GM21737 (cell line): ENCODE data around the gene TAF5.
"Not testable (repeated sequence)": the region's sequence is repeated elsewhere in the genome, so short reads cannot be mapped to it uniquely, and the experiment has no call there.

Source experiments
- ATAC-seq: cut with Tn5 transposase; IDR thresholded peaks from one replicate; pipeline ENCODE4 v1.9.1; 2021; ENCODE audit warnings: mild to moderate bottlenecking, moderate library complexity; ENCODE audit not compliant: unreplicated experiment

The TAF5 gene

DNA sequence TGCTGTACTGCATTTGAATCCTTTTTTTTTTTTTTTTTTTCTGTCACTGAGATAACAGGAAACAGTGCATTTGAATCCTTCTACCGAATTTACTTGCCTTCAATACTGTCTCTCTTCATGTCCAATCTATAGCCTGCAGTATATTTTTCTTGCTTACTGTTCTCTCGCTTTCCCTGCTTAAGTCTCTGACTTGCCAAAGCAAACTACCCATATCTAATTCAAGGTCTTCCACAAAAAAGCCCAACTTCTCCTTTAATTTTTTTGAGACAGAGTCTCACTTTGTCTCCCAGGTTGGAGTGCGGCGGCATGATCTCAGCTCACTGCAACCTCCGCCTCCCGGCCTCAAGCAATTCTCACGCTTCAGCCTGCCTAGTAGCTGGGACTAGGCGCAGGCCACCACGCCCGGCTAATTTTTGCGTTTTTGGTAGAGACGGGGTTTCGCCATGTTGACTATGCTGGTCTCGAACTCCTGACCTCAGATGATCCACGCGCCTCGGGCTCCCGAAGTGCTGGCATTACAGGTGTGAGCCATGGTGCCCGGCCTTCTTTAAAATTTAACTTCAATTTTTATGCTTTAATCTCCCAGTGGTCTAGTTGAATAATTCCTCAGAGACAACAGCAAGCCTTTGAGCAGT, 29.5 kb downstream of the TAF5 start:
- ATAC-seq, result no peak

DNA sequence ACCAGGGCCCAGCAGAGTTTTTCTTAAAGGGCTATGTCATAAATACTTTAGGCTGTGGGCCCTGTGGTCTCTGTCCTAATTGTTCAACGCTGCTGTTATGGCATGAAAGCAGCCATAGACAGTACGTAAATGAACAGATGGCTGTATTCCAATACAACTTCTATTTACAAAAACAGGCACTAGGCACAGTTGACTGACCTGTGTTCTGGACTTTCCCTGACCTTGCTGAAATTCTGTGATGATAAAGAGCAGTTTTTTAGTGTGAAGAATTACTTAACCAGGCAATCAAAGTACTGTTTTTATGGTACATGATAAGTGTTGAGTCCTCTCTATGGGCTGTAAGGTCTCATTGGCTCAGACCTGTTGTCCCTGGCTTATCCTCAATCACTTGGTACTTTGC, 45.8 kb downstream of the TAF5 start:
- ATAC-seq, result no peak

DNA sequence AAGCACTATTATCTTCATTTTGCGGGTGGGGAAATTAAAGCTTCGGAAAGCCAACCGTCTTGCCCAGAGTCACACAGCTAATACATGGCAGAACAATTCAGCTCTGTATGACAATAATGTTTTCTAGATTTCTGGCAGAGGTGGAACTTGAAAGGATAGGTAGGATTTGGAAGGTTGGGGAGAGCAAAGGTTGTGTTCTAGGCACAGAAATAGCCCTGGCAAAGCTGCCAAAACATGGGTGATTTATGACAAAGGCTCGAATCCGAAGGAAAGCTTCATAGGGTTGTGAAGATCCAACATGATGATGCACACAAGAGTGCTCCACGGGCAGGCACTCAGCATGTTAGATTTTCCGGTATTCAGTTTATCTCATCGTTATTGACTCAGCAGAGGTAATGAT, 47.8 kb downstream of the TAF5 start:
- no peak for ATAC-seq

DNA sequence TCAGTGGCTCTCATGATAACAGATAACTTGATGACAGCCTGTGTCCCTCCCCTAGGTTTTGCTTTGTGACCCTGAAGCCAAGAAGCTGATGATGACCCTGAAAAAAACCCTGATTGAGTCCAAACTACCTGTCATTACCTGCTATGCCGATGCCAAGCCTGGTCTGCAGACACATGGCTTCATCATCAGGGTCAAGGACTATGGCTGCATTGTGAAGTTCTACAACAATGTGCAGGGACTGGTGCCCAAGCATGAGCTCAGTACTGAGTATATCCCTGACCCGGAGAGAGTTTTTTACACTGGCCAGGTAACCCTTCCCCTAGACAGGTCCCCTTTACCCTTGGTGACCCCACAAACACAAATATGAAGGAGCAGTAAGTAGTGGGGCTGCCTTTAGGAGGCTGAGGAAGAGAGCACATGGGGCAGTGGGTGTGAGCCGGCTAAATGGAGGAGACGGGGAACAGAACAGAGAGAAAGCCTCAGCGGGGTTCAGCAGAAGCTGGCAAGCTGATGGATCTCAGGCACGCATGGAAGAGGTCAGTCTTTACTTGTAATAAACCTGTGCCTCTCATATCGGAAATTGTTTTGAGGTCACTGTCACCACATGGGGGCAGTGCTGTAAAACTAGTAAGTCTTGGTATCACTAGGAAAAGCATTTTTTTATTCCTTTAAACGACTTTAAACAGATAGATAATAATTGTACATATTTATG, 48.8 kb downstream of the TAF5 start:
- ATAC-seq, result no peak

DNA sequence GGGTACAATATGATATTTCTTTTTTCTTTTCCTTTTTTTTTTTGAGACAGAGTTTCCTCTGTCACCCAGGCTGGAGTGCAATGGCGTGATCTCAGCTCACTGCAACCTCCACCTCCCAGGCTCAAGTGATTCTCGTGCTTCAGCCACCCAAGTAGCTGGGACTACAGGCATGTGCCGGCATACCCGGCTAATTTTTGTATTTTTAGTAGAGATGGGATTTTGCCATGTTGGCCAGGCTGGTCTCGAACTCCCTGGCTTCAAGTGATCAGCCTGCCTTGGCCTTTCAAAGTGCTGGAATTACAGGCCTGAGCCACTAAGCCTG, 49.3 kb downstream of the TAF5 start:
- ATAC-seq, result not testable (repeated sequence)

DNA sequence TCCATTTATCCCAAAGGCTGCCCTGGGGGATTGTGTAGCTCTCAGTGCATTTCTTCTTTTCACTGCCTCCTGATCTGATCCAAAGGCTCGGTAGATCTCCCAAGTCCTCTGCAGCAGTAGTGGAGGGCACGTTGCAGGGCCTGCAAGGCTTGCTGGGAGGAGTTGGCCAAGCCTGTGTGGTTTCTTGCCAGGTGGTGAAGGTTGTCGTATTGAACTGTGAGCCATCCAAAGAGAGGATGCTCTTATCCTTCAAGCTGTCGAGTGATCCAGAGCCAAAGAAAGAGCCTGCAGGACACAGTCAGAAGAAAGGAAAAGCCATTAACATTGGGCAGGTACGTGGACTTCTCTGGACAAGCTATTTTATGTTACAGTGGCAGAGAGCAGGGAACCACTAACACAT, 49.8 kb downstream of the TAF5 start:
- no peak for ATAC-seq

DNA sequence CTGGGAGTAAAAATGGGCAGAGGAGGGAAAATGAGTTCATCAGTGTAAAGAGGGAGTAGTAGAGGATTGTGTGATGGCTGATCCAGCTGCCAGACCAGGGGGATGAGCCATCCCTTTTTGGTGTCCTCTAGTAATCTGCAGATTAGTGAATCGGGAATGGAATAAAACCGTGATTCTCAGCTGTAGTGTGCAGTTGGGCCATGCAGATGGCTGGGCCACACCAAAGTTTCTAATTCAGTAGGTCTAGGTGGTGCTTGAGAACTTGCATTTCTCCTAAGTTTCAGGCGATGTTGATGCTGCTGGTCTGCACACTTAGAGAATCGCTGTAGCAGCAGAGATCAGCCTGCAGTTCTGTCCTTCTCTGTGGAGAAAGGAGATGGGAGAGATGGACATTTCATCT, 51.3 kb downstream of the TAF5 start:
- no peak for ATAC-seq

DNA sequence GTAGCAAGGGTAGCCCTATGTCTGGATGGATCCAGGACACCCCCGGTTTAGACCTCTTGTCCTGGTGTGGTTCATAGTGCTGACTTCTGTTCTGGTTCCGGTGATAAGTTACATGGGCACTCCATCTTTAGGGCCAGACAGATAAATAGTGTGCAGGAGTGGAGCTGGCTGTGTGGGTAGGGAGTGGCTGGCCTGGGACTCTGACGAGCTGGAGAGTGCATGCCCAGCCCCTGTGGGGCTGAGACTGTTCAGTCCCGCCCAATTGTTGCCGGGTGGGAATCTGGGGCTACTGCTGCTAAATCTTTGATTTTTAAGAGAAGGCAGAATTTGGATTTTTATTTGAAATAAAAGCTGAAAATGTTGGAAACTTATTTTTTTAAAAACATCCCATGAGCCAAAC, 56.0 kb downstream of the TAF5 start:
- ATAC-seq, result no peak

DNA sequence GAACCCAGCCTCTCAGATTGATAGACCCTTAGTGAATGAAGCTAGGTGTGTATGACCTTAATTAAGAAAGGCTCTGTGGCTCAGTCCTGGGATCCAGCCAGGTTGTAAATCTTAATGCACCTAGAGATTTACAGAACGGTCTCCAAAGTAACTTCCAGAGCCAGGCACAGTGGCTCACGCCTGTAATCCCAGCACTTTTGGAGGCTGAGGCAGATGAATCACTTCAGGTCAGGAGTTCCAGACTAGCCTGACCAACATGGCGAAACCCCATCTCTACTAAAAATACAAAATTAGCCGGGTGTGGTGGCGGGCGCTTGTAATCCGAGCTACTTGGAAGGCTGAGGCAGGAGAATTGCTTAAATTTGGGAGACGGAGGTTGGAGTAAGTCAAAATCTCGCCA, 60.1 kb downstream of the TAF5 start:
- ATAC-seq, result no peak

DNA sequence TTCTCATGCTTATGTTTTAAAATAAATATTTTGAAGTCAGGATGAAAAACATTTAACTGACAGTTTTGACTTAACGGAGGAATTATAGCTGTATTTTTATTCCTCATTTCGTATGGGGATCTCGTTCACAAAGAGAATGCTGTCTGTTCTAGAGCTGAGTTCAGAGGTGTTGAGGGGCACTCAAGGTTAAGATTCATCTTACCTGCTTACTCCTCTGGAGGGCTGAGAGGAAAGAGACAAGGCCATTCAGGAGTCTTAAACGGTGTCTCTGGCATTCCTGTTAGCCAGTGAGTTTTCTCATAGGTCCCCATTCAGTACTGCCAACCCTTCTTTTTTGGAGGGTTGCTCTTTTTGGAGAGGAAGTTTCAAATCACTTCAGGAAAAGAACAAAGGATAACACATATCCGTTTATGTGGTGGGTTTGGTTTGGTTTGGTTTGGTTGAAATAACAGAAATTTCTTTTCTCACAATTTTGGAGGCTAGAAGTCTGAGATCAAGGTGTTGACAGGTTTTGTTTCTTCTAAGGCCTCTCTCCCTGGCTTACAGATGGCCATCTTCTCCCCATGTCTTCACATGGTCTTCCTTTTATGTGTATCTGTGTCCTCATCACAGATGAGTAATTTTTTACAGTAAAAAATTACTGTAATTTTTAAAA, 61.3 kb downstream of the TAF5 start:
- ATAC-seq, result no peak

DNA sequence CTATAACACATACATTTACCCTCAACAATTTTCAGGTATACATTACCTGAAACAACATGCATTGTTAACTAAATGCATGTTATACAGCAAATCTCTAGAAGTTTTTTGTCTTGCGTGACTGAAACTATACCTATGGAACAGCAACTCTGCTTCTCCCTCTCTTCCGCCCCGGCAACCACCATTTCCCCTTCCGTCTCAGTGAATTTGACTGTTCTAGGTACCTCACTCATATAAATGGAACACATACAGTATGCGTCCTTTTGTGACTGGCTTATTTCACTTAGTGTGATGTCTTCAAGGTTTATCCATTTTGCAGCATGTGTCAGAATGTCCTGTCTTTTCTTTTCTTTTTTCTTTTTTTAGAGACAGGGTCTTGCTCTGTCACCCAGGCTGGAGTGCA, 61.9 kb downstream of the TAF5 start:
- no peak for ATAC-seq

DNA sequence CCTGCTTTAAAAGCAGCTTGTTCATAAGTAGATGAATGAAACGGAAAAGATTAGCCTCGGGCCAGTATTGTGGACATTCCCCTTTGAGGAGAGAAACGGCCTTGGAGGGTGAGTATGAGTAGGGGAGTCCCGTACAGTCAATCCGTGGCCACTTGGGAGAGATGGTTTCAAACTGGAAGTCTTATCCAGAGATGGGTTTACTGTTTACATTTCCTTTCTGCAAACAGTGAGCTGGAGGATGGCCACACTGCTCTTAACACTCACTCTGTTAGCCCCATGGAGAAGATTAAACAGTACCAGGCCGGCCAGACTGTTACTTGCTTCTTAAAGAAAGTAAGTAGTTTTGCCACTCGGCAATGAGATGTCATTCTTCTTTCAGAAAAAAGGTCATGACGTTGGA, 64.1 kb downstream of the TAF5 start:
- no peak for ATAC-seq

DNA sequence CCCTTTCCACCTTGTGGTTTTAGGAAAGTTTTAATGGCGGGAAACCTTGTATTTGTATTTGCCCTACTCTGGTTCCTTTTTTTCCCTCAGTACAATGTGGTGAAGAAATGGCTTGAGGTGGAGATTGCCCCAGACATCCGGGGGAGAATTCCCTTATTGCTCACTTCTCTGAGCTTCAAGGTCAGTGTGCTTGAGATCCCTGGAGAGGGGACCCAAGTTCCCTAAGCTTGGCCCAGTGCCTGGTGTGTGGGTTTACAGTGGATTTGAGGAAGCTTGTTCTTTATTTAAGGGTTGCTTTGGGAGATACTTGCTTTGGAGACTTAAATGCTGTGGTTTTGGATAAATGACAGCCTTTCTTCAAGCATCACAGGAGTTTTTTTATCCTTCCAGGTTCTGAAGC, 66.1 kb downstream of the TAF5 start:
- ATAC-seq, result no peak
